ENCODE data around the gene LANCL1.

Gene LANCL1

DNA sequence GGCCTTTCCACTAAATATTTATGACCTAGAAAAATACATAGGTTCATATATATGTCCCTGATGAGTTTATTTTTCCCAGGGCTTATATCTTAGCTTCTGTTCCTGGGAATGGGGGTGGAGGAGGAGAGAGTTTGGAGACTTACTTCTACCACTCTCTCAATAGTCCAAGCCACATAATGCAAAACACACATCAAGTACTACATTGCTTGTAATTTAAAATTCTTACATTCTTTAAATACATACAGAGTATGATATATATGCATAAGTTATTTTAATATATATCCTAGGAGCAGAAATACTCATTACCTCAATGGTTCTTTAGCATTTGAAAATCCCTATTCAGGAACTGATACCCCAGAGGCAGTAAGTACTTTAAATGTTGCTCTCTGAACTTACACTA is 88.4 kb downstream of the LANCL1 start:
- DNase-seq, result no peak

DNA sequence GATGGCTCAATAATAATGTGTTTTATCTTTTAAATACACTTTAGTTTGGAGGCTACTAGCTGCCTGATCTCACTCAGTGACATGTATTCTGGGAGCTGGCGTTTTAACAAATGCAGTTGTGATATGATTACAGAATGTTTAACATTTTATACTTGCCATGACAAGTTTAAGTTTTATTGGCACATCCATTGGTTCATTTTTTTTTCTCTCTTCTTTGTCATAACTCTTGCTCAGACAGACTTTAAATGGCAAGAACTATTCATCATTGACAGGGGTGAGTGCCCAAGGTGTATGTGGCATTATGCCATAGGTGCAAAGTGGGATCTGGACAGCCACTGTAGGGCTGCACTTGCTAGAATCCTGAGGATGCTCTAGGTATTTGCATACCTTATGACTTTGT is 89.5 kb downstream of the LANCL1 start:
- no peak for DNase-seq
